BLaER1 treated with 17β-estradiol and CSF1 and Interleukin-3, amounts not matched to agents 10 nM and 100 nM (cell line): Measurements from ENCODE around the gene TMEM80.

Experiments
- H3K27ac ChIP-seq, 11 experiments: shearing (Covaris generic); formaldehyde crosslinking; 2 replicates each; pipeline ENCODE4 v1.8.1; 2022
- H3K27me3 ChIP-seq, 11 experiments: shearing (Covaris generic); formaldehyde crosslinking; 2 replicates each; pipeline ENCODE4 v1.8.1; 2022
- H3K36me3 ChIP-seq, 11 experiments: shearing (Covaris generic); formaldehyde crosslinking; 2 replicates each; pipeline ENCODE4 v1.8.1; 2022
- H3K4me1 ChIP-seq, 10 experiments: shearing (Covaris generic); formaldehyde crosslinking; 2 replicates each; pipeline ENCODE4 v1.8.1; 2022
- H3K4me2 ChIP-seq, 11 experiments: shearing (Covaris generic); formaldehyde crosslinking; 2 replicates each; pipeline ENCODE4 v1.8.1; 2022
- H3K4me3 ChIP-seq, 10 experiments: shearing (Covaris generic); formaldehyde crosslinking; 2 replicates each; pipeline ENCODE4 v1.8.1; 2022
- H3K9ac ChIP-seq, 11 experiments: shearing (Covaris generic); formaldehyde crosslinking; 2 replicates each; pipeline ENCODE4 v1.8.1; 2022
- H3K9me3 ChIP-seq, 11 experiments: shearing (Covaris generic); formaldehyde crosslinking; replicated peaks in 1 of 11; 2 replicates each; pipeline ENCODE4 v1.8.1; 2022
- H4K20me1 ChIP-seq, 11 experiments: shearing (Covaris generic); formaldehyde crosslinking; 2 replicates each; pipeline ENCODE4 v1.8.1; 2022
- Cebpa-rat ChIP-seq, 11 experiments: shearing (Covaris generic); IDR thresholded peaks; 2 replicates each; pipeline ENCODE4 v1.8.1; 2022

Gene TMEM80

DNA sequence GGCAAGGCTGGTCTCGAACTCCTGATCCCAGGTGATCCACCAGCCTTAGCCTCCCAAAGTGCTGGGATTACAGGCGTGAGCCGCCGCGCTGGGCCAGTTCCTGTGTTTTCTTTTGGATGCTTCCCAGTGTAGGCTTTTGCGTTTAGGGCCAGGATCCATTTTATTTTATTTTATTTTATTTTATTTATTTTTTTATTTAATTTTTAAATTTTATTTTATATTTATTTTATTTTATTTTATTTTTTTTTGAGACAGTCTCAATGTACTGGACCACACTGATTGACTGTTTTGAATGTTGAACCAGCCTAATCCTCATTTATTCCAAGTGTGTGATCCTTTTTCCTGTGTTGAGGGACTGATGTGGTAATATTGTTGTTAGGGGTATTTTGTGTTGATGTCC, 18.8 kb downstream of the TMEM80 start:
- no peak for TF ChIP-seq Cebpa-rat (IDR thresholded peaks at IDR 0.05)
- Histone ChIP-seq H3K4me1 (peaks cover 10 to 20% (median 16%) of the 10 kb centered on the region in 10 experiments; a peak in 17 of 20 replicates), H3K4me3 (no peak overlapping the region), H3K9me3 (peaks cover 0 to 8% (median 0%) of the 10 kb centered on the region in 11 experiments; a peak in 3 of 22 replicates), H3K36me3 (no peaks in the 10 kb centered on the region), H4K20me1 (peaks cover 0 to 1% (median 0%) of the 10 kb centered on the region in 11 experiments; a peak in 1 of 22 replicates), H3K27ac (no peak overlapping the region), H3K9ac (no peak overlapping the region), H3K4me2 (no peak overlapping the region), H3K27me3 (peaks cover 20 to 27% (median 25%) of the 10 kb centered on the region in 11 experiments; a peak in 21 of 22 replicates)

GRCh38 chr11:719214-720016, 23.8 kb downstream of the TMEM80 start:
- peaks cover 37 to 46% (median 42%) of the 10 kb centered on the region in 11 experiments for H3K27me3 ChIP-seq
- H3K36me3 ChIP-seq: no peaks in the 10 kb centered on the region
- H3K4me2 ChIP-seq: peak overlapping the region in 5 of 11 experiments; percentile 86 to 93 (median 89); a peak in 10 of 22 replicates
- H3K4me1 ChIP-seq: peaks cover 17 to 35% (median 29%) of the 10 kb centered on the region in 10 experiments
- no peak overlapping the region for H3K9ac ChIP-seq
- H3K27ac ChIP-seq: no peak overlapping the region
- no peak overlapping the region for H3K4me3 ChIP-seq
- peaks cover 0 to 31% (median 16%) of the 10 kb centered on the region in 11 experiments; a peak in 18 of 22 replicates for H4K20me1 ChIP-seq
- peaks cover 0 to 8% (median 0%) of the 10 kb centered on the region in 11 experiments; a peak in 3 of 22 replicates for H3K9me3 ChIP-seq
- TF ChIP-seq Cebpa-rat (IDR thresholded peaks at IDR 0.05): no peak

DNA sequence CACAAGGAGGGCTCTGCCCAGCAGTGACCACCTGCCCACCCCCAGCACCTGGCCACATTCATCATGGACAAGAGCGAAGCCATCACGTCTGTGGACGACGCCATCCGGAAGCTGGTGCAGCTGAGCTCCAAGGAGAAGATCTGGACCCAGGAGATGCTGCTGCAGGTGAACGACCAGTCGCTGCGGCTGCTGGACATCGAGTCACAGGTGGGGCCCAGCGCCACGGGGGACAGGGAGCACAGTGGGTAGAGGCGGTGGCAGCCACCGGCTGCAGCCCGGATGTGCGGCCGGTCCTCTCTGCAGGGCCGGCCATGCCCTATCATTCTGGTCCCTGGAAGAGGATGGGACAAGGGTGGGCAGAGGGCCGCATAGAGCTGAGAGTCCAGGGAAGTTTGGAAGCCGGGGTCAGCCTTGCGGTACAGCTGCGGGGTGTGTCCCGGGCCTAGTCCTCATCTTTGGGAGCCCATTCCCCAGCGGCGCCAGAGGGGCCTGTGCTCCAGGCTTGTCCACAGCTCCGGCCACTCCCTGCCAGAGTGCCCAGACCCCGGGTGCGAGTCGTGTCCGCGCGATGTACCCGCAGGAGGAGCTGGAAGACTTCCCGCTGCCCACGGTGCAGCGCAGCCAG, 24.5 kb downstream of the TMEM80 start:
- Histone ChIP-seq H3K4me1 (peaks cover 17 to 42% (median 29%) of the 10 kb centered on the region in 10 experiments), H3K27ac (no peak overlapping the region), H3K9me3 (peaks cover 0 to 5% (median 0%) of the 10 kb centered on the region in 11 experiments; a peak in 3 of 22 replicates), H4K20me1 (peaks cover 0 to 31% (median 16%) of the 10 kb centered on the region in 11 experiments; a peak in 18 of 22 replicates), H3K9ac (peak overlapping the region in 2 of 11 experiments; percentile 27 to 28; a peak in 3 of 22 replicates), H3K27me3 (peaks cover 44 to 53% (median 49%) of the 10 kb centered on the region in 11 experiments), H3K4me3 (peak overlapping the region in 9 of 10 experiments; percentile 26 to 63 (median 49); a peak in 12 of 20 replicates), H3K36me3 (no peaks in the 10 kb centered on the region), H3K4me2 (peak overlapping the region; percentile 46 to 93 (median 88); a peak in 21 of 22 replicates)
- no peak for TF ChIP-seq Cebpa-rat (IDR thresholded peaks at IDR 0.05)

DNA sequence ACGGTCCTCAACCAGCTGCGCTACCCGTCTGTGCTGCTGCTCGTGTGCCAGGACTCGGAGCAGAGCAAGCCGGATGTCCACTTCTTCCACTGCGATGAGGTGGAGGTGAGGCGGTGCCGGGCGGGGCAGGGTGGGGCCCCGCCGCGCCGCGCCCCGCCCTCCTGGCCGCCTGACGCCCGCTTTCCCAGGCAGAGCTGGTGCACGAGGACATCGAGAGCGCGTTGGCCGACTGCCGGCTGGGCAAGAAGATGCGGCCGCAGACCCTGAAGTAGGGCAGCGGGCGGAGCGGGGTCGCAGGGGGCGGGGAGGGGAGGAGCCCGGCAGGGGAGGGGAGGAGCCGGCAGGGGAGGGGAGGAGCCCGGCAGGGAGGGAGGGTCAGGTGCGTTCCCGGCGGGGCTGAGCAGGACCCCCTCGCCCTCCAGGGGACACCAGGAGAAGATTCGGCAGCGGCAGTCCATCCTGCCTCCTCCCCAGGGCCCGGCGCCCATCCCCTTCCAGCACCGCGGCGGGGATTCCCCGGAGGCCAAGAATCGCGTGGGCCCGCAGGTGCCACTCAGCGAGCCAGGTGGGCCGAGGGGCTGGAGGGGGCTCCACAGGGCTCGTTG, 25.1 kb downstream of the TMEM80 start:
- Histone ChIP-seq H3K36me3 (no peaks in the 10 kb centered on the region), H3K4me2 (peak overlapping the region; percentile 77 to 93 (median 88)), H4K20me1 (peaks cover 0 to 31% (median 16%) of the 10 kb centered on the region in 11 experiments; a peak in 18 of 22 replicates), H3K4me3 (peak overlapping the region; percentile 38 to 63 (median 50); a peak in 19 of 20 replicates), H3K27ac (no peak overlapping the region), H3K9ac (peak overlapping the region in 4 of 11 experiments; percentile 27 to 51 (median 32); a peak in 6 of 22 replicates), H3K4me1 (peaks cover 17 to 48% (median 33%) of the 10 kb centered on the region in 10 experiments), H3K27me3 (peaks cover 50 to 59% (median 55%) of the 10 kb centered on the region in 11 experiments), H3K9me3 (no peaks in the 10 kb centered on the region)
- no peak for TF ChIP-seq Cebpa-rat (IDR thresholded peaks at IDR 0.05)

DNA sequence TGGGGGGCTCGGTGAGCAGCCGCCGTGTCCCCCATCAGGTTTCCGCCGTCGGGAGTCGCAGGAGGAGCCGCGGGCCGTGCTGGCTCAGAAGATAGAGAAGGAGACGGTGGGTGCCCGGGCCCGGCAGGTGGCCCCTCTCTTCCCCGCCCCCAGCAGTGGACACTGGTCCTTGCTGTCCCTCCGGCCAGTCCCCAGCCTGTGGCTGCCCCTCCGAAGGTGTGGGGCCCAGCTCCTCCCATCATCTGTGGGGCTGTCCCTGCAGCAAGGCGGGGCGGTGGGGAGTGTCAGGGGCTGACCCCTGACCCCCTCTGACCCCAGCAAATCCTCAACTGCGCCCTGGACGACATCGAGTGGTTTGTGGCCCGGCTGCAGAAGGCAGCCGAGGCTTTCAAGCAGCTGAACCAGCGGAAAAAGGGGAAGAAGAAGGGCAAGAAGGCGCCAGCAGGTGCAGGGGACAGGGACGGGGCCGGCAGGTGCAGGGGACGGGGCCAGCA, 25.7 kb downstream of the TMEM80 start:
- H3K9ac ChIP-seq: peak overlapping the region in 4 of 11 experiments; percentile 14 to 51 (median 32); a peak in 4 of 22 replicates
- H3K27ac ChIP-seq: no peak overlapping the region
- H3K4me3 ChIP-seq: peak overlapping the region; percentile 38 to 63 (median 50); a peak in 19 of 20 replicates
- H4K20me1 ChIP-seq: peaks cover 0 to 31% (median 16%) of the 10 kb centered on the region in 11 experiments; a peak in 18 of 22 replicates
- peaks cover 52 to 62% (median 58%) of the 10 kb centered on the region in 11 experiments for H3K27me3 ChIP-seq
- no peaks in the 10 kb centered on the region for H3K36me3 ChIP-seq
- H3K4me2 ChIP-seq: peak overlapping the region; percentile 77 to 93 (median 88)
- H3K9me3 ChIP-seq: no peaks in the 10 kb centered on the region
- TF ChIP-seq Cebpa-rat (IDR thresholded peaks at IDR 0.05): no peak
- peaks cover 17 to 51% (median 35%) of the 10 kb centered on the region in 10 experiments for H3K4me1 ChIP-seq

DNA sequence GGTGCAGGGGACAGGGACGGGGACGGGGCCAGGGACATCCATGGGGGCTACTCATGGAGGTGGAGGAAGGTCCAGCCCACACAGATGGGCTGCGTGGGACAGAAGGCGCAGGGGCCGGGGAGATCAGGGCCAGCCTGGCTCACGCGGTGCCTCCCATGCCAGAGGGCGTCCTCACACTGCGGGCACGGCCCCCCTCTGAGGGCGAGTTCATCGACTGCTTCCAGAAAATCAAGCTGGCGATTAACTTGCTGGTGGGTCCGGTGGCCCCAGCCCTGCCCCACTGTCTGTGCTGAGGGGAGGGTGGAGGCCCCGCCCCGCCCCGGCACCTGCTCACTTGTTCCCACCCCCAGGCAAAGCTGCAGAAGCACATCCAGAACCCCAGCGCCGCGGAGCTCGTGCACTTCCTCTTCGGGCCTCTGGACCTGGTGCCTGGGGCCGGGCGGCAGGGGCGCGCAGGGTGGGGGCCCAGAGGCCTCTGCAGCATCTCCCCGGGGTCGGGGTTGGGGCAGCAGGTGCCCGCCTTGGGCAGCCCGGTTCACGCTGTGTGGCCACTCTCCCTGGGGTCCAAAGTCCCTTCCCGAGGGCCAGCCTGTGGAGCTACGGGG, 26.2 kb downstream of the TMEM80 start:
- H3K4me3 ChIP-seq: peak overlapping the region in 9 of 10 experiments; percentile 40 to 63 (median 51); a peak in 13 of 20 replicates
- H3K27ac ChIP-seq: no peak overlapping the region
- peaks cover 57 to 68% (median 63%) of the 10 kb centered on the region in 11 experiments for H3K27me3 ChIP-seq
- H3K9me3 ChIP-seq: no peaks in the 10 kb centered on the region
- H3K4me2 ChIP-seq: peak overlapping the region; percentile 77 to 93 (median 88)
- peaks cover 0 to 31% (median 16%) of the 10 kb centered on the region in 11 experiments; a peak in 18 of 22 replicates for H4K20me1 ChIP-seq
- H3K9ac ChIP-seq: 0 out of 22 replicates have a peak overlapping the region, but pooled peaks of 2 of the 11 experiments have one; percentile 29 to 51
- no peaks in the 10 kb centered on the region for H3K36me3 ChIP-seq
- peaks cover 20 to 56% (median 41%) of the 10 kb centered on the region in 10 experiments for H3K4me1 ChIP-seq
- no peak for TF ChIP-seq Cebpa-rat (IDR thresholded peaks at IDR 0.05)

- peaks cover 20 to 62% (median 46%) of the 10 kb centered on the region in 10 experiments for H3K4me1 ChIP-seq
Observed at GRCh38 chr11:722346-722811, 26.8 kb downstream of the TMEM80 start.

More at GRCh38 chr11:722346-722811, 26.8 kb downstream of the TMEM80 start:
- Histone ChIP-seq H4K20me1 (peaks cover 0 to 31% (median 16%) of the 10 kb centered on the region in 11 experiments; a peak in 18 of 22 replicates), H3K9ac (0 out of 22 replicates have a peak overlapping the region, but pooled peaks of 1 of the 11 experiments have one; percentile 29), H3K9me3 (no peaks in the 10 kb centered on the region), H3K4me2 (peak overlapping the region; percentile 77 to 93 (median 88)), H3K27me3 (peaks cover 60 to 73% (median 68%) of the 10 kb centered on the region in 11 experiments), H3K4me3 (peak overlapping the region in 8 of 10 experiments; percentile 10 to 63 (median 51); a peak in 10 of 20 replicates), H3K36me3 (no peaks in the 10 kb centered on the region), H3K27ac (no peak overlapping the region)
- no peak for TF ChIP-seq Cebpa-rat (IDR thresholded peaks at IDR 0.05)
